ACHN (cell line): ENCODE measurements around the gene ASCL3.
"Not testable (repeated sequence)": the region's sequence is repeated elsewhere in the genome, so short reads cannot be mapped to it uniquely, and the experiment has no call there.

ENCODE experiments used
- DNase-seq: peaks from one replicate; pipeline ENCODE4 v3.0.0-alpha.2; 2015
- in situ Hi-C: cut with HindIII; loops from 2 replicates; pipeline ENCODE4 v1.10.0; 2017; ENCODE audit warnings: low sequenced_read_pairs, low pct_ligation_motif_present, low pct_unique_long_range_greater_than_20kb

Gene ASCL3, protein sequence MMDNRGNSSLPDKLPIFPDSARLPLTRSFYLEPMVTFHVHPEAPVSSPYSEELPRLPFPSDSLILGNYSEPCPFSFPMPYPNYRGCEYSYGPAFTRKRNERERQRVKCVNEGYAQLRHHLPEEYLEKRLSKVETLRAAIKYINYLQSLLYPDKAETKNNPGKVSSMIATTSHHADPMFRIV

GRCh38 chr11:8942518-8943066, at the start of gene ASCL3:
ASCL3 (minus strand) TSS chr11:8943016; CDS start chr11:8938161, 4,855 bp downstream.
- DNase-seq, result no peak
- in situ Hi-C loops, result no loop called here

DNA sequence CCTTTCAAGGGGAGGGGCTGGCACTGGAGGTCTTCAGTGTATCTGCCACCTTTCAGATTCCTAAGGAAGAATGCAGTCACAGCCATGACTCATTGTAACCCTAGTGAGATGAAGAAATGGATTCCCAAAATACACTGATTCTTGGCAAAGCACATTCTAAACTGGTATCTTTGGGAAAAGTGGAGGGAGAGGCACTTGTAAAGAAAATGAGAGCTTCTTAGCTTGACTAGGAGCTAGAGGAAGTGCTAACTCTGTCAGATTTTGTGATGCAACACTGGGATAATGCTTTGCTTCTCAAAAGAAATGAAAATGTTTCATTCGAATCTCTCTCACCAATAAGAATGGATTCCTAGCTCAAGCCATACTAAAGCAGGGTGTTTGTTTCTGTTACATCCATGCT, 46.6 kb upstream of the ASCL3 start:
- in situ Hi-C loops, result no loop called here
- DNase-seq, result peak; percentile 17

DNA sequence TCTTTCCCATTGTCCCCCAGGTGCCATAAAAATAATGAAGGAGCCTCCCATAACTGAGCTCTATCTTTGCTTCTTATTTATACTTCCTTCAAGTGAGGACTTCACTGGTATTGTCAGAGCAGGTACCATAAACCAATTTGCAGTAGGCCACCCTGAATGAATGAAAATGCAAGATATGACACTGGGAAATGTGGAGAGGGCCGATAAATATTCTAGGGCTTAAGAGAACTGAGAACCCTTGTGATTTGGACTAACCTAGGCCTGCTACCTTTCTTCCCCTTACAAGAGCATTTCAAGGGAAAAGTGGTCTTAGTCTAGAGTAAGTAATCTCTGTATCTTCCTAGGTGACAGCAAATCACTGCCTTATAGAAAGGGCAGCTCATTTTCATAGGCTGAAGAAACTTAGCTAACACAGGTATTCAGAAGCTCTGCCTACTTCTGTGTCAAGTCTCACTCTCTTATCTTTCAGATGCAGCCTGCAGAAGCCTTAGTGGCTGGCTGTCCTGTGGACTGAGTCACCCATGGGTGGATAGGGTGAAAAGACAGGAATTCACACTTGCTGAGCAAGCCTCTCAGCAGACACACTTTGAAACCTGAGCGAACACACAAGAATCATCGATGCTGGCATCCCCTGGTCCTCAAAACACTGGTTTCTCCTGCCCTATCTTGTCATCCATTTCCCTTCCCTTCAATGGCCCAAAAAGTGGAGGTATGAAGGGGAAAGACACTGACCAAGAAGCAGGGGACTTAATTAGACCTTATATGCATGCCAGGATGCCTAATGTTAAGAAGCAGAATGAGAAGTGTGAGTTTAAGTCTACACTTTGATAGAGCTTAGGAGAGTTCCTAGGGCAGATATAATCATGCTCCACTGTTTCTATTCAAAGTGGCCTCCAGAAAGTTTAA, 45.8 kb upstream of the ASCL3 start:
- peak; percentile 41 for DNase-seq
- in situ Hi-C loops, result no loop called here

DNA sequence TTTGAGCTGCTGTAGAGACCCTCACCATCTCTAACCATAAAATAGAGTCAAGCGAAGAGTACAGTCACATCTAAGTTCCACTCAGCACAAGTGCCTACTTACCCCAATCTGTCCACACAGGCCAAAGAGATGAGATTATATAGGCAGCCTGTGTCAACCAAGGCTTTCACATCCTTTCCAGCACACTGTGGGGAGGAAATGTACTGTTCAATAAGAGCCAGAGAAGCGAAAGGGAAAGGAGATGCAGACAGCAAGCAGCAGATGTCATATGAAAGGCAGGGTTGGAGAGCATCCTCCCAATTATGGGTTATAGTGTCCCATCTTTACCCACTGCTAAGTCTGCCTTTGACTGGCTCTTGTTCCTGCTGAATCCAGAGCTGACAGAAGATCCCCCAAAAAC, 44.6 kb upstream of the ASCL3 start:
- DNase-seq, result no peak
- in situ Hi-C loops, result no loop called here

DNA sequence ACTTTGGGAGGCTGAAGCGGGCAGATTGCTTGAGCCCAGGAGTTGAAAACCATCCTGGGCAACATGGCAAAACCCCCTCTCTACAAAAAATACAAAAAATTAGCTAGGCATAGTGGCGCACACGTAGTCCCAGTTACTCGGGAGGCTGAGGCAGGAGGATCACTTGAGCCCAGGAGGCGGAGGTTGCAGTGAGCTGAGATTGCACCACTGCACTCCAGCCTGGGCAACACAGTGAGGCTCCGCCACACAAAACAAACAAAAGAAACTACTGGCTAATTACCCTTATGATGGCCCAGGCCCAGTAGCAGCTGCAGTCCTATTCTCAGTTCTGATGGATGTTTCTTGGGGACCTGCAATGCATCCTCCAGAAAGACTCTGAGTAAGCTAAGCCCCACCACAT, 44.0 kb upstream of the ASCL3 start:
- in situ Hi-C loops, DNase-seq: not testable (repeated sequence)

GRCh38 chr11:8985462-8985861, 42.6 kb upstream of the ASCL3 start:
- DNase-seq, result no peak
- in situ Hi-C loops, result no loop called here

DNA sequence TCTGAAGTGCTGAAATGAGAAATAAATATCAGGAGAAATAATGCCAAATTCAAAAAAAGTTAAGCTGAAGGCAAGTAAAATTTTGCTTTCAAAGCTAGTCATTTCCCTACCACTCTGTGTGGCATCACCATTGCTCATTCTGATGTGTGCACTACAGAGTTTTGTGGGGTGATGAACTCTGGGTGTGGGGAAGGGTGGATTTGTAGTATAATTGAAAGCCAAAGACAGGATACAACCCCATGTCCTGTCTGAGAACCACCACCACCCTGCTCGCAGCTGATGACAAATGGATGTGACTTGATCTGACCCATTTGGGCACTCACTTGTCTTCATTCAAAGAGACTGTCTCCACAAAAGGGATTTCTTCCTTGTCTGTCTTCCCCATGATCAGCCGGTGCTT, 40.7 kb upstream of the ASCL3 start:
- in situ Hi-C loops, result no loop called here
- DNase-seq, result no peak

- in situ Hi-C loops, result no loop called here
- DNase-seq, result no peak
These were observed 37.7 kb upstream of the ASCL3 start for GRCh38 chr11:8980485-8980884.

DNA sequence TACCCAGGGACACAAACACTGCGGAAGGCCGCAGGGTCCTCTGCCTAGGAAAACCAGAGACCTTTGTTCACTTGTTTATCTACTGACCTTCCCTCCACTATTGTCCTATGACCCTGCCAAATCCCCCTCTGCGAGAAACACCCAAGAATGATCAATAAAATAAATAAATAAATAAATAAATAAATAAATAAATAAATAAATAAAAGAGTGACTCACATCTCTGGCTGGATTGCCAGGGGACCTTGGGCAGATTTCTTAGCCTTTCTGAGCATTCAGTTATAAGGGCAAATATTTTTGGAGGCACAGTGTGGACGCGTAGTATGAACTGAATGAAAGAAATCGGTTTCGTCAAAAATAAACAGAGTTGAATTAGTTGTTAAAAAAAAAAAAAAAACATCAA, 36.5 kb upstream of the ASCL3 start:
- DNase-seq, result not testable (repeated sequence)

GRCh38 chr11:8973121-8973520, 30.3 kb upstream of the ASCL3 start:
- no peak for DNase-seq
- in situ Hi-C loops, result no loop called here

More for the DNA sequence above, 36.5 kb upstream of the ASCL3 start:
- in situ Hi-C loops, result not testable (repeated sequence)

DNA sequence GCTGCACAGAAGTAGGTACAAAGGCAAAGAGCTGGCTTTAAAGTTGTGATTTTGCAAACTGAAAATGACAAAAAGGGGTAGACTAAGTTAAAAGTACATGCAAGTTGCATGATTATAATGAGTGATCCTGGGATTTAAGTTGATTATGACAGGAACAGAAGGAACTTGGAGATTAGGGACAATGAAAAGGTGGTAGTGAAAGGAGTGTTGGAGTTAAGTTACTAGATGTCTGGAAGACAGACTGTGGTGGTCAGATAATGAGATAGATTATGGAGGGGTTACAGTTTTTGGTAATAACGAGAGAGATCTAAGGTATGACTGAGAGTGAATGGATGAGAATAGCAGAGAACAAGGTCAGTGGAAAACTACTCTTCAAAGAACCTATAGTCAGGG, 29.1 kb upstream of the ASCL3 start:
- in situ Hi-C loops, result no loop called here
- no peak for DNase-seq

DNA sequence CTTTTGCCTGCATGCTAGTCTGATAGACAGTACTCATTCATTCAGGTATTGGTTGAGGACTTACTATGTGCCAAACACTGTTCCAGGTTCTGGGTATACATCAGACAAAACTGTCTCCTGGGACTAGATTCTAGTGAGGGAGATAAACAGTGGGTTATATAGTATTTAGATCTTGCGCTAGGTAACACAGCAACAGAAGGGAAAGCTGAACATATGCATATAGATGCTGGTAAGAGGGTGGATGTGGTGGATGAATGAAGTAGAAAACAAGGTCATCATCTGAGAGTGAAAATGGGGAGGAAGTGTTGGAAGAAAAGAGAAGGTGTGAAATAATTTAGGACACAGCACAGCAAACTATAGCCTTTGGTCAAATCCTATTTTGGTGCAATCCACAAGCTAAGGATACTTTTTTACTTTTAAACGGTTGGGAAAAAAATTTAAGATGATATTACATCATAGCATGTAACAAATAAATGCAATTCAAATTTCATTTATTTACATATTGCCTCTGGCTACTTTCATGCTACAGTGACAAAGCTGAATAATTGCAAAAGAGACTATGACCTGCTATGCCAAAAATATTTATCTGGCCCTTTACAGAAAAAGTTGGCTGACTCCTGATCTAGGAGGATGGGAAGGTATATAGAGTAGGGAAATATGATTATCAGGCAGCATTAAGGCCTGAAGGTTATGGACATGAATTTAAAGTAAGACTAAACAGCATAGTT, 28.5 kb upstream of the ASCL3 start:
- in situ Hi-C loops, result no loop called here
- no peak for DNase-seq

DNA sequence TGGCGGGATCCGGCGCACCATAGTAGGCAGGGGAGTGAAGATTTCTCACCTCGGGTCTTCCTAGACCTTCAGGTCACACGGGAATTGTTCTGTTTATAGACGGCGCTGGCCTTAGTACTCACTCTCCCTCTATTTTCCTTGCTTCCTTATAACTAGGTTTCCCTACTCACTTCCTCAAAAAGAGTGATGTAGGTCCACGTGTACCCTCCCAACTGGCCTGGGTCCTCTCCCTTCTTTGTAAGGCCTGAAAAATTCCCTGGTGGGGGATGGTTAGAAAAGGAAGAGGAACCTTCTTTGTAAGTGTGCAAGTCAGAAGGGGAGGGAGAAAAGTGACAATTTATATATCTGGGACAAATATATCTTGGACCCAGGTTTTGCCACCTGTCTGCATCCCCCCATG, 24.4 kb upstream of the ASCL3 start:
- in situ Hi-C loops, result no loop called here
- no peak for DNase-seq

- in situ Hi-C loops, result no loop called here
- DNase-seq, result peak; percentile 89
These were observed 21.8 kb upstream of the ASCL3 start, which contains the start of gene TMEM9B for GRCh38 chr11:8964324-8965320. TMEM9B (minus strand) TSS chr11:8964442; CDS start chr11:8964313, 129 bp downstream.

- DNase-seq, result peak; percentile 73
- in situ Hi-C loops, result no loop called here
These were observed 20.9 kb upstream of the ASCL3 start for GRCh38 chr11:8963569-8964323.

DNA sequence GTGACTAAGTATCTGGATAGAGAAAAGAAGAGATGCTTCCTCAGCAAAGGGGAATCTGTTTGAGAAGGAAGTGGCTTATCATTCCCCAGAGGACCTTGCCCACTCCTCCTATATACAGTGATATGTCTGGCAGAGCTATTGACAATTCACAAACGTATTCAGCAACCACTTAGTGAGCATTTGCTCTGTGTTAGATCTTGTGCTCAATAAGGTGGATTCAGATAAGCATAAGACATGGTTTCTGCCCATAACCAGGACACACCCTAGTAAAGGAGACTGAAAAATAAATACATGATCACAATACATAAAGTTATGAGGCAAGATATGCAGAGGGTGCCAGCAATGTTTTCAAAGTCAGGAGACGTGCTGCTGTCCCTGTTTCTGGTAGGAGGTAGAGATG, 20.0 kb upstream of the ASCL3 start:
- DNase-seq, result no peak
- in situ Hi-C loops, result no loop called here

DNA sequence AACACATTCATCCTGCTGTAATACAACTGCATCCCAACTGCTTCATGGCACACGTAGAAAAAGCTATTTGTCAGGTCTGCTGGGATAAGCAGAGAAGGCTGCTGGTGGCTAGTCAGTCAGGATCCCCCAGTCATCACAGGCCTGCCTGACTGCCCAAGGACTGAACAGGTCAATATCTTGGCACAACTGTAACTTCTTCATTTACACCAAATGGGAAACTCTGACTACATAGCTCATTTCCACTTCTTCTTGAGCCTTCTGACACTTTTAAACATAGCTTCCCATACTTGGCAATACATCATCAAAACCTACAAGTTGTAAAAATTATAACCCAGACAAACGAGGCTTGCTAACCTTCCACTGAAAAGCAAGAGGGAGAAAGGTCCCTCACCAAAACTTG, 18.6 kb upstream of the ASCL3 start:
- DNase-seq, result no peak
- in situ Hi-C loops, result no loop called here
